ENCODE measurements around the gene PKP4. TPM values are rescaled to one million over a fixed set of nuclear protein-coding genes. Genes with fewer than 3 reads are reported as not detected.
"Not testable (repeated sequence)": the region's sequence is repeated elsewhere in the genome, so short reads cannot be mapped to it uniquely, and the experiment has no call there.

Gene PKP4
- total RNA-seq, 4 donors from 2014 or later: 64.1 to 152 (median 90.2) TPM

DNA sequence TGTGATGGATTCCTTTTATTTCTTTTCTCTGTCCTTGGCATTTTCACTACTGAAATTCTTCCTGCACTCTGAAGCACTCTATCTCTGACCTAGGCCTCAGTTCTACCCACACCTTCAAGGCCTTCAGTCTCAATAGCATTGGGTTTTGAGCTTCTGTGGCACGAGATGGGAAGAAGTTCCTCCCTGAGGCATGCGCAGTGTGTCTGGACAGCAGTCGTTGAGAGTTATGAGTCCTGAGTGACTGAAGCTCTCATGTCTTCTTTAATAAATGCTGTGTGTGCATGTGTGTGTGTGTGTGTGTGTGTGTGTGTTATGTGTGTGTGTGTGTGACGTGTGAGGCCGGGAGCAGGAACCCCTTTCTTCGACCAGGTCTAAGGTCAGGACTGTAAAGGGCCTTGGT, 242.6 kb downstream of the PKP4 start:
- no peaks in the 10 kb centered on the region for H3K27me3 ChIP-seq
- no peak for TF ChIP-seq POLR2AphosphoS5 (IDR thresholded peaks at IDR 0.05)
- TF ChIP-seq, protein P1, sequence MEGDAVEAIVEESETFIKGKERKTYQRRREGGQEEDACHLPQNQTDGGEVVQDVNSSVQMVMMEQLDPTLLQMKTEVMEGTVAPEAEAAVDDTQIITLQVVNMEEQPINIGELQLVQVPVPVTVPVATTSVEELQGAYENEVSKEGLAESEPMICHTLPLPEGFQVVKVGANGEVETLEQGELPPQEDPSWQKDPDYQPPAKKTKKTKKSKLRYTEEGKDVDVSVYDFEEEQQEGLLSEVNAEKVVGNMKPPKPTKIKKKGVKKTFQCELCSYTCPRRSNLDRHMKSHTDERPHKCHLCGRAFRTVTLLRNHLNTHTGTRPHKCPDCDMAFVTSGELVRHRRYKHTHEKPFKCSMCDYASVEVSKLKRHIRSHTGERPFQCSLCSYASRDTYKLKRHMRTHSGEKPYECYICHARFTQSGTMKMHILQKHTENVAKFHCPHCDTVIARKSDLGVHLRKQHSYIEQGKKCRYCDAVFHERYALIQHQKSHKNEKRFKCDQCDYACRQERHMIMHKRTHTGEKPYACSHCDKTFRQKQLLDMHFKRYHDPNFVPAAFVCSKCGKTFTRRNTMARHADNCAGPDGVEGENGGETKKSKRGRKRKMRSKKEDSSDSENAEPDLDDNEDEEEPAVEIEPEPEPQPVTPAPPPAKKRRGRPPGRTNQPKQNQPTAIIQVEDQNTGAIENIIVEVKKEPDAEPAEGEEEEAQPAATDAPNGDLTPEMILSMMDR (IDR thresholded peaks at IDR 0.05): no peak
- TF ChIP-seq POLR2A (IDR thresholded peaks at IDR 0.05): no peak
- TF ChIP-seq EP300 (IDR thresholded peaks at IDR 0.05): no peak

GRCh38 chr2:158701101-158701500, 244.3 kb downstream of the PKP4 start:
- DNase-seq (ENCODE audit: low spot score in 2 of 2): no peak
- Histone ChIP-seq H3K27ac (no peak overlapping the region), H3K36me3 (no peaks in the 10 kb centered on the region), H3K4me3 (no peak overlapping the region), H3K4me1 (no peaks in the 10 kb centered on the region), H3K27me3 (no peaks in the 10 kb centered on the region), H3K9me3 (no peaks in the 10 kb centered on the region)
- TF ChIP-seq EP300 (IDR thresholded peaks at IDR 0.05) (no peak), POLR2A (IDR thresholded peaks at IDR 0.05) (no peak), POLR2AphosphoS5 (IDR thresholded peaks at IDR 0.05) (no peak)
- TF ChIP-seq, protein P1 (IDR thresholded peaks at IDR 0.05): no peak
- WGBS: 88% methylated on average over 3 of the region's 3 CpGs

More for the DNA sequence above, 242.6 kb downstream of the PKP4 start:
- DNase-seq (ENCODE audit: low spot score in 2 of 2): no peak
- no peak overlapping the region for H3K4me3 ChIP-seq
- no peaks in the 10 kb centered on the region for H3K9me3 ChIP-seq
- 81% methylated on average over 6 of the region's 6 CpGs for WGBS
- no peaks in the 10 kb centered on the region for H3K36me3 ChIP-seq
- H3K4me1 ChIP-seq: no peaks in the 10 kb centered on the region
- no peak overlapping the region for H3K27ac ChIP-seq

DNA sequence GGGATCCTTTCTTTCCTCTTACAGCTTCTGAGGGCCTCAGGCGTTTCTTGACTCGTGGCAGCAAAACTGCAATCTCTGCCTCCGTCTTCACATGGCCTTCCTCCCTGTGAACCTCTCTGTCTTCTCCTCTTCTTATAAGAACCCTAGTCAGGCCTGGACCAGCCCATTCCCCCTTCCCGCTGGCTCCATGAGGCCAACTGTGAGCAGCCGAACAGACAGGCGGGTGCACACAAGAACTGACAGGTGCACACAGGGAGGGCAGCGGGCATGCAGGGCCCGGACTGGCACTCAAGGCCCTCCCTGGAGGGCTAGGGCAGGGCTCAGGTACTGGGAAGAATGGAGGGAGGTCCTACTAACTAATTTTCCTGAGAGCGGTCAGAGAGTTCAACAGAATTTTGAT, 246.0 kb downstream of the PKP4 start:
- DNase-seq (ENCODE audit: low spot score in 2 of 2): no peak
- Histone ChIP-seq H3K4me1 (no peaks in the 10 kb centered on the region), H3K36me3 (no peaks in the 10 kb centered on the region), H3K9me3 (no peaks in the 10 kb centered on the region), H3K27me3 (no peaks in the 10 kb centered on the region), H3K4me3 (no peak overlapping the region), H3K27ac (no peak overlapping the region)
- 90% methylated on average over 9 of the region's 9 CpGs for WGBS
- no peak for TF ChIP-seq POLR2A (IDR thresholded peaks at IDR 0.05)
- TF ChIP-seq POLR2AphosphoS5 (IDR thresholded peaks at IDR 0.05): no peak
- TF ChIP-seq, protein P1 (IDR thresholded peaks at IDR 0.05): no peak
- TF ChIP-seq EP300 (IDR thresholded peaks at IDR 0.05): no peak

DNA sequence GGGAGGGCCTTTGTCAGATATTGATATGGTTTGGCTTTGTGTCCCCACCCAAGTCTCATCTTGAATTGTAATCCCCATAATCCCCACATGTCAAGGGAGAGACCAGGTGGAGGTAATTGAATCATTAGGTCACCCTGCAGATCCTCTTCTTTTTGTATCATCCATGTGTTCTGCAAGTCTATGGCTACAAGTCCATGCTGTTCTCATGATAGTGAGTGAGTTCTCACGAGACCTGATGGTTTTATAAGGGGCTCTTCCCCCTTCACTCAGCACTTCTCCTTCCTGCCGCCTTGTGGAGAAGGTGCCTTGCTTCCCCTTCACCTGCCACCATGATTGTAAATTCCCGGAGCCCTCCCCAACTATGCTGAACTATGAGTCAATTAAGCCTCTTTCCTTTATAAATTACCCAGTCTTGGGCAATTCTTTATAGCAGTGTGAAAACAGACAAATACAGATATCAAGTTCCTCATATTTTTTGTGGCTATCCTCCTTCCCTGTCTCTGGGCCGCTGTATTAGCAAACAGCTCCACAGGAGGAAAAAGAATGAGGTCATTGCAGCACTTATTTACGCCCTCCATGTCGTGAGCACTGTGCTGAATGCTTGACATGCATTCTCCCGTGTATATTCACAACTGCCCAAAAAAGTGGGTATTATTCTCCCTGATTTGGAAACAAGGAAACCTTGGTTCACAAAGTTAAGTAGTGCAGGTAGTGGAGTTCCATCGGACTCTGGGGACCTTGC, 248.1 kb downstream of the PKP4 start:
- H3K36me3 ChIP-seq; H3K4me3 ChIP-seq; H3K27ac ChIP-seq; H3K27me3 ChIP-seq; H3K9me3 ChIP-seq; DNase-seq (ENCODE audit: low spot score in 2 of 2); H3K4me1 ChIP-seq: not testable (repeated sequence)
- 90% methylated on average over 8 of the region's 8 CpGs for WGBS

DNA sequence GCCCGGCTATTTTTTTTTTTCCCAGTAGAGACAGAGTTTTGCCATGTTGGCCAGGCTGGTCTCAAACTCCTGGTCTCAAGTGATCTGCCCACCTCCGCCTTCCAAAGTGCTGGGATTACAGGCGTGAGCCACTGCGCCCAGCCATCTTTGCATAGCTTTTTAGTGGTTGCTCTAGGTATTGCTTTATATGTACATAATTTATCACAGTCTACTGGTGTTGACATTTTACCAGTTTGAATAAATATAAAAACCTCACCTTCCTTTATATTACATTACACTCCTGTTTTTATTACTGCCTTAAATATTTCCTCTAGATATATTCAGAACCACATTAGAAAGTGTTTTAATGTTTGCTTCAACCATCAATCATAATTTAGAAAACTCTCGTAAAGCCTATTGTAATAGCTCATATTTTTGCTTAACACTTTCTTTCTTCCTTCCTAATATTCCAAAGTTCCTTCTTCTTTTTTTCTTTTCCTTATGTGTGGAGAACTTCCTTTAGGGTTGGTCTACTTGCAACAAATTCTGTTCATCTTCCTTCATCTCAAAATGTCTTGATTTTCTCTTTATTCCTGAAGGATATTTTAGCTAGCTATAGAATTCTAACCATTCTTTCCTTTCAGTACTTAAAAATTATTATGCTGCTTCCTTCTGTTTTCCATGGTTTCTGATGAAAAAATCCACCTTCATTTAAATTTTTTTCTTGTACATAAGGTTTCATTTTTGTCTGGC, 256.2 kb downstream of the PKP4 start:
- no peak overlapping the region for H3K4me3 ChIP-seq
- no peaks in the 10 kb centered on the region for H3K27me3 ChIP-seq
- no peaks in the 10 kb centered on the region for H3K36me3 ChIP-seq
- DNase-seq (ENCODE audit: low spot score in 2 of 2): no peak
- TF ChIP-seq, protein P1 (IDR thresholded peaks at IDR 0.05): no peak
- TF ChIP-seq POLR2A (IDR thresholded peaks at IDR 0.05) (no peak), EP300 (IDR thresholded peaks at IDR 0.05) (no peak), POLR2AphosphoS5 (IDR thresholded peaks at IDR 0.05) (no peak)
- no peak overlapping the region for H3K27ac ChIP-seq
- H3K9me3 ChIP-seq: no peaks in the 10 kb centered on the region
- WGBS: 83% methylated on average over 5 of the region's 5 CpGs
- H3K4me1 ChIP-seq: peaks cover 2% of the 10 kb centered on the region
